H9 (cell line): ENCODE results near the gene PTGDR2. TPM values are rescaled to one million over a fixed set of nuclear protein-coding genes. Genes with fewer than 3 reads are reported as not detected.

Experiments
- DNase-seq: peaks from one replicate; pipeline ENCODE4 v3.0.0-alpha.2; 2017
- H2AFZ ChIP-seq: one replicate; pipeline ENCODE4 v1.6.1; 2013; ENCODE audit warnings: mild to moderate bottlenecking, low read length, control low read depth, moderate library complexity
- H2AK5ac ChIP-seq: 2 replicates; pipeline ENCODE4 v1.6.1; 2013; ENCODE audit warnings: low read length, control low read depth, mixed read lengths; ENCODE audit not compliant: insufficient read length
- H2BK120ac ChIP-seq: one replicate; pipeline ENCODE4 v1.6.1; 2013; ENCODE audit warnings: low read depth, mild to moderate bottlenecking, low read length, control low read depth, inconsistent platforms; ENCODE audit not compliant: poor library complexity, severe bottlenecking
- H2BK12ac ChIP-seq: 2 replicates; pipeline ENCODE4 v1.6.1; 2013; ENCODE audit warnings: low read length, control low read depth, mixed read lengths, low read depth; ENCODE audit not compliant: insufficient read length
- H2BK15ac ChIP-seq: 2 replicates; pipeline ENCODE4 v1.6.1; 2013; ENCODE audit warnings: low read depth, low read length, control low read depth
- H2BK20ac ChIP-seq: one replicate; pipeline ENCODE4 v1.6.1; 2013; ENCODE audit warnings: low read depth, mild to moderate bottlenecking, low read length, control low read depth, inconsistent platforms; ENCODE audit not compliant: poor library complexity, severe bottlenecking
- H2BK5ac ChIP-seq: 2 replicates; pipeline ENCODE4 v1.6.1; 2013; ENCODE audit warnings: low read length, control low read depth, mixed read lengths; ENCODE audit not compliant: insufficient read length
- H3K14ac ChIP-seq: 2 replicates; pipeline ENCODE4 v1.6.1; 2013; ENCODE audit warnings: low read length, control low read depth; ENCODE audit not compliant: insufficient read depth
- H3K18ac ChIP-seq: 2 replicates; pipeline ENCODE4 v1.6.1; 2013; ENCODE audit warnings: low read depth, mild to moderate bottlenecking, mixed read lengths, low read length, control low read depth; ENCODE audit not compliant: insufficient read length
- H3K23ac ChIP-seq: 2 replicates; pipeline ENCODE4 v1.6.1; 2013; ENCODE audit warnings: low read length, control low read depth, mixed read lengths, low read depth; ENCODE audit not compliant: insufficient read length
- H3K23me2 ChIP-seq: 2 replicates; pipeline ENCODE4 v1.6.1; 2013; ENCODE audit warnings: low read depth, mild to moderate bottlenecking, mixed read lengths, low read length, control low read depth; ENCODE audit not compliant: insufficient read length, poor library complexity, severe bottlenecking
- H3K27ac ChIP-seq: 2 replicates; pipeline ENCODE4 v1.5.1; 2013; ENCODE audit warnings: low read length, control low read depth, mixed read lengths, low read depth; ENCODE audit not compliant: insufficient read length
- H3K27me3 ChIP-seq: 2 replicates; pipeline ENCODE4 v1.6.1; 2013; ENCODE audit warnings: low read length, control low read depth, inconsistent platforms; ENCODE audit not compliant: insufficient read depth
- H3K4ac ChIP-seq: 2 replicates; pipeline ENCODE4 v1.6.1; 2013; ENCODE audit warnings: low read depth, mild to moderate bottlenecking, control low read depth, inconsistent platforms, low read length, moderate library complexity
- H3K4me1 ChIP-seq: 2 replicates; pipeline ENCODE4 v1.6.1; 2013; ENCODE audit warnings: low read length, control low read depth, inconsistent platforms; ENCODE audit not compliant: insufficient read depth
- H3K4me2 ChIP-seq: 2 replicates; pipeline ENCODE4 v1.6.1; 2013; ENCODE audit warnings: low read length, control low read depth, mixed read lengths; ENCODE audit not compliant: insufficient read length, insufficient read depth
- H3K56ac ChIP-seq: 2 replicates; pipeline ENCODE4 v1.6.1; 2013; ENCODE audit warnings: low read depth, mild to moderate bottlenecking, mixed read lengths, low read length, control low read depth; ENCODE audit not compliant: insufficient read length
- H3K79me1 ChIP-seq: 2 replicates; pipeline ENCODE4 v1.6.1; 2013; ENCODE audit warnings: low read depth, mild to moderate bottlenecking, moderate library complexity, low read length, control low read depth, inconsistent platforms; ENCODE audit not compliant: insufficient read depth, poor library complexity, severe bottlenecking
- H3K79me2 ChIP-seq: 2 replicates; pipeline ENCODE4 v1.6.1; 2013; ENCODE audit warnings: low read length, control low read depth, inconsistent platforms; ENCODE audit not compliant: insufficient read depth
- H3K9ac ChIP-seq: 2 replicates; pipeline ENCODE4 v1.6.1; 2013; ENCODE audit warnings: low read length, control low read depth, mixed read lengths; ENCODE audit not compliant: insufficient read length; ENCODE audit errors: extremely low read depth
- H3K9me3 ChIP-seq: one replicate; pipeline ENCODE4 v1.6.1; 2013; ENCODE audit warnings: low read depth, low read length, inconsistent platforms; ENCODE audit not compliant: control insufficient read depth
- H3T11ph ChIP-seq: one replicate; pipeline ENCODE4 v1.6.1; 2013; ENCODE audit warnings: mild to moderate bottlenecking, low read length, control low read depth, inconsistent platforms
- H4K20me1 ChIP-seq: one replicate; pipeline ENCODE4 v1.6.1; 2013; ENCODE audit not compliant: control insufficient read depth, insufficient read length, insufficient read depth
- H4K5ac ChIP-seq: 2 replicates; pipeline ENCODE4 v1.6.1; 2013; ENCODE audit warnings: low read depth, mild to moderate bottlenecking, mixed read lengths, low read length, control low read depth; ENCODE audit not compliant: insufficient read length
- H4K8ac ChIP-seq: replicated peaks from 2 replicates; pipeline ENCODE4 v1.6.1; 2013; ENCODE audit warnings: low read length, control low read depth, mixed read lengths, low read depth; ENCODE audit not compliant: insufficient read length
- H4K91ac ChIP-seq: 2 replicates; pipeline ENCODE4 v1.6.1; 2013; ENCODE audit warnings: low read depth, mild to moderate bottlenecking, moderate library complexity, mixed read lengths, low read length, control low read depth; ENCODE audit not compliant: insufficient read length
- H3K27ac Mint-ChIP-seq, 3 experiments: 2 replicates in 2 of 3; 3 replicates in 1 of 3; pipeline ENCODE4 v1.8.0; 2020 to 2021; ENCODE audit warnings: mixed read lengths in 3 of 3, mild to moderate bottlenecking in 1 of 3, moderate library complexity in 1 of 3
- H3K27me3 Mint-ChIP-seq: 2 replicates; pipeline ENCODE4 v1.8.0; 2021; ENCODE audit warnings: low read depth, mild to moderate bottlenecking, moderate library complexity, mixed read lengths
- H3K36me3 Mint-ChIP-seq, 3 experiments: 2 replicates in 2 of 3; 3 replicates in 1 of 3; pipeline ENCODE4 v1.8.0; 2020 to 2021; ENCODE audit warnings: low read depth in 3 of 3, mixed read lengths in 3 of 3; ENCODE audit not compliant: insufficient read depth in 1 of 3
- H3K4me1 Mint-ChIP-seq, 2 experiments: 2 replicates each; pipeline ENCODE4 v1.8.0; 2020; ENCODE audit warnings: mixed read lengths in 2 of 2
- H3K4me3 Mint-ChIP-seq, 2 experiments: 2 replicates in 1 of 2; 3 replicates in 1 of 2; pipeline ENCODE4 v1.8.0; 2020 to 2021; ENCODE audit warnings: mild to moderate bottlenecking in 2 of 2, mixed read lengths in 2 of 2, moderate library complexity in 1 of 2
- H3K9me3 Mint-ChIP-seq, 2 experiments: 2 replicates in 1 of 2; 3 replicates in 1 of 2; pipeline ENCODE4 v1.8.0; 2020; ENCODE audit warnings: mild to moderate bottlenecking in 2 of 2, mixed read lengths in 2 of 2, moderate library complexity in 1 of 2
- WGBS: extraction: QIAGEN DNeasy Blood & Tissue Kit; methylation state at CpG from one replicate; pipeline ENCODE4 v1.1.7; 2013; ENCODE audit warnings: missing lambda C conversion rate, low lambda C conversion rate, mixed read lengths; ENCODE audit not compliant: insufficient read length; ENCODE audit errors: extremely low coverage; 5-methylcytosine and 5-hydroxymethylcytosine counted together
- total RNA-seq: library from RNA; stranded (reverse); gene quantifications from 2 replicates; pipeline ENCODE4 v1.2.1, GENCODE V29; 2021
- TF ChIP-seq, protein P1 (sequence below): fragments of 200-600 bp; sonication (generic); conservative IDR thresholded peaks from 3 replicates; pipeline ENCODE4 v1.8.0; 2021; ENCODE audit warnings: antibody characterized with exemption, mild to moderate bottlenecking

The PTGDR2 gene
- total RNA-seq, 1 experiment from 2014 or later: not detected

DNA sequence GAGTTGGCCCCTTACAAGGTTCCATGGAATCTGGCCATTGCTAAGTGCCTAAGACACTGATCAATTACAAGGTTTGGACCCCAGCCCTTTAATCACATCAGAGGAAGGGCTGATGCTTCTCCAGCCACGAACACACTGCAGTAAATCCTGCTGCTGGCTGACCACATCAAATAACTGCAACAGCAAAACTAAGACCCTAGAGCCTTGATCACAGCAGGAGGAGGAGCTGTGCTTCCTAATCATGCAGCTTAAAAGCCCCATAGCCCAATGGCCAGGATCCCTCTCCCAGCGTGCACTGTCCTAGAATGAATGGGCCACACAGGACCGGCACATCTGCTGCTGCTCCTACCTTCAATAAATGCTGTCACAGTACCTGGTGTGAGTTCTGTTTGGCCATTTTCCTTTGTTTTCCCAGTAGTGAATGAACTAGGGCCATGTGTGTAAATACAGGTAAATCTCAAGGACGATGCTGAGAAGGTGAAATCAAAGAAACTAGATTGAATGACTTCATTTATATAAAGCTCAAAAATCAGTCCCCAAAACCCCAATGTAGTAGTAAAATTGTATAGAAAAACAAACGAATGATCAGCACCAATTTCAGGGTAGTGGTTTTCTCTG lies 24.3 kb upstream of the PTGDR2 start:
- H3K9me3 Mint-ChIP-seq: no peaks in the 10 kb centered on the region; a peak in 1 of 5 replicates

More for the DNA sequence above, 24.3 kb upstream of the PTGDR2 start:
- Histone ChIP-seq H3K4me2 (no peak overlapping the region), H3K9ac (no peak overlapping the region), H3T11ph (no peak overlapping the region), H3K56ac (no peak overlapping the region), H4K20me1 (peaks cover 2% of the 10 kb centered on the region), H3K79me1 (no peaks in the 10 kb centered on the region), H4K91ac (no peak overlapping the region), H2BK5ac (no peak overlapping the region), H3K4me1 (no peaks in the 10 kb centered on the region), H3K27ac (no peak overlapping the region), H3K79me2 (no peaks in the 10 kb centered on the region), H2BK12ac (no peak overlapping the region), H4K8ac (no peak overlapping the region), H3K23me2 (no peaks in the 10 kb centered on the region), H3K14ac (no peak overlapping the region), H3K9me3 (no peaks in the 10 kb centered on the region), H4K5ac (no peak overlapping the region), H3K23ac (no peak overlapping the region), H2BK15ac (no peak overlapping the region), H2AFZ (no peak overlapping the region), H2BK20ac (no peak overlapping the region), H2BK120ac (no peak overlapping the region), H3K27me3 (no peaks in the 10 kb centered on the region), H2AK5ac (no peak overlapping the region), H3K18ac (no peak overlapping the region), H3K4ac (no peak overlapping the region)
- TF ChIP-seq, protein P1, sequence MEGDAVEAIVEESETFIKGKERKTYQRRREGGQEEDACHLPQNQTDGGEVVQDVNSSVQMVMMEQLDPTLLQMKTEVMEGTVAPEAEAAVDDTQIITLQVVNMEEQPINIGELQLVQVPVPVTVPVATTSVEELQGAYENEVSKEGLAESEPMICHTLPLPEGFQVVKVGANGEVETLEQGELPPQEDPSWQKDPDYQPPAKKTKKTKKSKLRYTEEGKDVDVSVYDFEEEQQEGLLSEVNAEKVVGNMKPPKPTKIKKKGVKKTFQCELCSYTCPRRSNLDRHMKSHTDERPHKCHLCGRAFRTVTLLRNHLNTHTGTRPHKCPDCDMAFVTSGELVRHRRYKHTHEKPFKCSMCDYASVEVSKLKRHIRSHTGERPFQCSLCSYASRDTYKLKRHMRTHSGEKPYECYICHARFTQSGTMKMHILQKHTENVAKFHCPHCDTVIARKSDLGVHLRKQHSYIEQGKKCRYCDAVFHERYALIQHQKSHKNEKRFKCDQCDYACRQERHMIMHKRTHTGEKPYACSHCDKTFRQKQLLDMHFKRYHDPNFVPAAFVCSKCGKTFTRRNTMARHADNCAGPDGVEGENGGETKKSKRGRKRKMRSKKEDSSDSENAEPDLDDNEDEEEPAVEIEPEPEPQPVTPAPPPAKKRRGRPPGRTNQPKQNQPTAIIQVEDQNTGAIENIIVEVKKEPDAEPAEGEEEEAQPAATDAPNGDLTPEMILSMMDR: no peak
- no peak overlapping the region for H3K4me3 Mint-ChIP-seq
- no peaks in the 10 kb centered on the region for H3K27me3 Mint-ChIP-seq
- DNase-seq: no peak
- peaks cover 0 to 16% (median 2%) of the 10 kb centered on the region in 3 experiments; a peak in 3 of 7 replicates for H3K36me3 Mint-ChIP-seq
- no peak overlapping the region for H3K27ac Mint-ChIP-seq
- no peaks in the 10 kb centered on the region for H3K4me1 Mint-ChIP-seq
- no CpG with 5 or more reads among the region's 5 CpGs for WGBS
